Left lung (tissue), 10 donors: ENCODE measurements around the gene TDP1. TPM values are rescaled to one million over a fixed set of nuclear protein-coding genes. Genes with fewer than 3 reads are reported as not detected.

Experiments used
- ATAC-seq: fragments of 200-7000 bp; cut with Tn5 transposase; one replicate; pipeline ENCODE4 v1.9.1; 2020; ENCODE audit warnings: moderate library complexity
- DNase-seq, 4 donors: peaks; one replicate each; pipeline ENCODE4 v3.0.0-alpha.2; 2013 to 2020
- H3K27ac ChIP-seq, 2 donors: fragments of 200-600 bp; sonication (generic) in 1 of 2; one replicate each; pipeline versions ENCODE4 v1.5.0 to v1.8.0; 2020 to 2021
- H3K27me3 ChIP-seq, 2 donors: fragments of 200-600 bp; sonication (generic) in 1 of 2; one replicate each; pipeline versions ENCODE4 v1.5.0 to v1.8.0; 2020 to 2021
- H3K36me3 ChIP-seq, 2 donors: fragments of 200-600 bp; sonication (generic) in 1 of 2; one replicate each; pipeline versions ENCODE4 v1.5.0 to v1.8.0; 2020 to 2021
- H3K4me1 ChIP-seq, 2 donors: fragments of 200-600 bp; one replicate each; pipeline ENCODE4 v1.8.0; 2021
- H3K4me3 ChIP-seq, 2 donors: fragments of 200-600 bp; sonication (generic) in 1 of 2; one replicate each; pipeline versions ENCODE4 v1.5.0 to v1.8.0; 2020 to 2021; ENCODE audit warnings: mild to moderate bottlenecking in 1 of 2
- H3K9me3 ChIP-seq, 2 donors: fragments of 200-600 bp; sonication (generic) in 1 of 2; one replicate each; pipeline versions ENCODE4 v1.5.0 to v1.8.0; 2020 to 2021
- intact Hi-C, 2 donors: fragments of 100-400 bp; cut with DNase I; formaldehyde crosslinking; loops; one replicate each; pipeline versions ENCODE4 v1.11.2 to v1.14.2; 2022
- polyA plus RNA-seq, 6 donors: library from polyadenylated mRNA; unstranded; fragments of 120-200 nt; gene quantifications; one replicate each; pipeline ENCODE4 v1.2.1, GENCODE V29; 2013; ENCODE audit not compliant: insufficient read length in 6 of 6
- total RNA-seq, 2 donors: library from RNA; stranded (reverse); fragmentation: NEBNext Ultra II Directional; extraction: Animal tissue kit (Norgen Biotek cat#: 25700); gene quantifications; one replicate each; pipeline ENCODE4 v1.2.1, GENCODE V29; 2021
- TF ChIP-seq, protein P1 (sequence below), 2 donors: fragments of 200-600 bp; sonication (generic) in 1 of 2; IDR thresholded peaks; one replicate each; pipeline versions ENCODE4 v1.5.0 to v1.8.0; 2021; ENCODE audit warnings: antibody characterized with exemption in 2 of 2
- donor health status: DM: no; HTN: yes; CAD: no.
- donor health status: DM: no; HTN: no; CAD: no.

The TDP1 gene
- total and polyA plus RNA-seq, 8 donors, result 8.8 to 20.8 (median 15.8) TPM

DNA sequence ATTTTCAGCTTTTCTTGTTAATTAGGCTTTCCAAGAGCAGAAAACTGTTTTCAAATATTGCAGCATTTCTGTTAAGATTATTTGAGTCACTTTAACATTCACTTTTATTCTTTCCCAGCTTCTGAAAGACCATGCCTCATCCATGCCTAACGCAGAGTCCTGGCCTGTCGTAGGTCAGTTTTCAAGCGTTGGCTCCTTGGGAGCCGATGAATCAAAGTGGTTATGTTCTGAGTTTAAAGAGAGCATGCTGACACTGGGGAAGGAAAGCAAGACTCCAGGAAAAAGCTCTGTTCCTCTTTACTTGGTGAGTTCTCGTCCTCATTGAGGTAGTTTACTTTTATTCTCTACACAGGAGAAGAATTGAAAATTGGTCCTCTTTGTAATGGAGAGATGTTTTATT lies 33.1 kb downstream of the TDP1 start:
- Histone ChIP-seq H3K9me3 (no peaks in the 10 kb centered on the region), H3K27ac (no peak overlapping the region), H3K4me3 (no peak overlapping the region), H3K27me3 (no peaks in the 10 kb centered on the region), H3K4me1 (no peaks in the 10 kb centered on the region), H3K36me3 (peaks cover 0 to 54% of the 10 kb centered on the region in 2 donors)
- ATAC-seq (no peak), DNase-seq (no peak)
- intact Hi-C loops, result no loop called here
- TF ChIP-seq, protein P1, sequence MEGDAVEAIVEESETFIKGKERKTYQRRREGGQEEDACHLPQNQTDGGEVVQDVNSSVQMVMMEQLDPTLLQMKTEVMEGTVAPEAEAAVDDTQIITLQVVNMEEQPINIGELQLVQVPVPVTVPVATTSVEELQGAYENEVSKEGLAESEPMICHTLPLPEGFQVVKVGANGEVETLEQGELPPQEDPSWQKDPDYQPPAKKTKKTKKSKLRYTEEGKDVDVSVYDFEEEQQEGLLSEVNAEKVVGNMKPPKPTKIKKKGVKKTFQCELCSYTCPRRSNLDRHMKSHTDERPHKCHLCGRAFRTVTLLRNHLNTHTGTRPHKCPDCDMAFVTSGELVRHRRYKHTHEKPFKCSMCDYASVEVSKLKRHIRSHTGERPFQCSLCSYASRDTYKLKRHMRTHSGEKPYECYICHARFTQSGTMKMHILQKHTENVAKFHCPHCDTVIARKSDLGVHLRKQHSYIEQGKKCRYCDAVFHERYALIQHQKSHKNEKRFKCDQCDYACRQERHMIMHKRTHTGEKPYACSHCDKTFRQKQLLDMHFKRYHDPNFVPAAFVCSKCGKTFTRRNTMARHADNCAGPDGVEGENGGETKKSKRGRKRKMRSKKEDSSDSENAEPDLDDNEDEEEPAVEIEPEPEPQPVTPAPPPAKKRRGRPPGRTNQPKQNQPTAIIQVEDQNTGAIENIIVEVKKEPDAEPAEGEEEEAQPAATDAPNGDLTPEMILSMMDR (IDR thresholded peaks at IDR 0.05), result no peak

DNA sequence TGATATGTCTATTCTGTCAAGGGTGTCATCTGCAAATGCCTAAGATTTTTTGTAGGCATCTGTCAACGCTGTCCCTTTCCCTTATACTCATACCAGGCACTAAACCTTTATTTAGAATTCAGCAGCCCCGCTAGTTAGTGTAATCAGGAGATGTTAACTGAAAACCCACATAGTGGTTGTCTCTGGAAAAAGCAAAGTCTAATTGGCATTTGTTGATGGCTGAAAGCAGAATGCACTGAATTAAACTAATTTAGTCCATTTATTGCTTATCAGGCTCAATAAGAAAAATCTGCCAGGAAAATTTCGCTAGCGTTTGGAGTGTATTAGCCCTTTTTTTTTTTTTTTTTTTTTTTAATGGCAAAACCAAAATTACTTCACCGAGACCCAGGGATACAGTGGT lies 34.5 kb downstream of the TDP1 start:
- Histone ChIP-seq H3K36me3 (peaks cover 0 to 63% of the 10 kb centered on the region in 2 donors), H3K27ac (no peak overlapping the region), H3K27me3 (no peaks in the 10 kb centered on the region), H3K9me3 (no peaks in the 10 kb centered on the region), H3K4me3 (no peak overlapping the region), H3K4me1 (no peaks in the 10 kb centered on the region)
- DNase-seq, result no peak
- intact Hi-C loops, result no loop called here
- TF ChIP-seq, protein P1 (IDR thresholded peaks at IDR 0.05), result no peak
- no peak for ATAC-seq

DNA sequence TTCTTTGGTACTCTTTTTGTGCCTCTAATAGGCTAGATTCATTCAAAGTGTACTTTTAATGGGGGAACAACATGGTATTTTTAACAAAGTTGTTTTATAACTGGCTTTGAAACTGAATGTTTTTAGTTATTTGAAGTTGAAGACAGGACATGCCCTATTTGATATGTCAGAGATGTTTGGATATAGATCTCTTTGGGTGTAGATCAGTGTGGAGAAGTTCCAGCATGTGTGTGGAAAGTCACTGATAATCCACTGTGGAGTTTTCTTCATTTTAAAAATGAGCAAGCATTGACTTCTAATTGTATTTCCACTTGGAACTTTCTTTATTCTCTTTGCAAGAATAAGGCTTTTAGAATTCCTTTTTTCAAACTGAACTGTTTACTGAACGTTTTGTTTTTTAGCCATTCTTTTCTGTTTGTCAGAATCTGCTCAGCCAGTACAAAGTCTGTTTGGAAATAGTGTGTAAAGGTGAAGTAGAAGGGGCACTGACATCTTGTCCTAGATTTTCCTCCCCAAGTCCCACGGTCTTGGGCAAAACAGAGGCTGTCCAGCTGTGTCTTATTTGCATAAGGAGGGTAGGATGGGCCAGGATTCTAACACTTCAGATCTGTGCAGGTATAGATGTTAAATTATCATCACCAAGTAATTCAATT lies 35.0 kb downstream of the TDP1 start:
- peaks cover 0 to 64% of the 10 kb centered on the region in 2 donors for H3K36me3 ChIP-seq
- H3K27me3 ChIP-seq, result no peaks in the 10 kb centered on the region
- ATAC-seq, result no peak
- intact Hi-C loops, result no loop called here
- H3K9me3 ChIP-seq, result no peaks in the 10 kb centered on the region
- TF ChIP-seq, protein P1 (IDR thresholded peaks at IDR 0.05), result no peak
- H3K4me3 ChIP-seq, result no peak overlapping the region
- no peaks in the 10 kb centered on the region for H3K4me1 ChIP-seq
- H3K27ac ChIP-seq, result no peak overlapping the region
- no peak for DNase-seq

DNA sequence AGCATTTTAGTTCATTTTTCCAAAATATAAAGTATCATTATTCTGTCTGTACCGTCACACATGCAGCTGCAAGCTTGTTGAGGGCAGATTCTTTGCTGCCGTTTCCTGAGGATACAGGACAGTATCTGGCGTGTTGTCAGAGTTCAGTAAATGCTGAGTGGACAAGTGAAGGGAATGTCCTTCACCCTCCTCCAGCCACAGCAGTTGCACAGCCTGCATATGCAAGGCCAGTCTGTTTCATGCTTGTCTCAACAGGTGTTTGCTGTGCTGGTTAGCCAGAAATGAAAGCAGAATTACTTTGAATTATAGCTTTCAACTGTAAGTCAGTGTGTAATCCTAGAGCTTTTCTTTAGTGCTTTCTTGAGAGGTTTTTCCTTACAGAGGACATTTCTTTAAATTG lies 36.5 kb downstream of the TDP1 start:
- no peak overlapping the region for H3K27ac ChIP-seq
- intact Hi-C loops, result no loop called here
- DNase-seq, result no peak
- TF ChIP-seq, protein P1 (IDR thresholded peaks at IDR 0.05), result no peak
- ATAC-seq, result no peak
- H3K27me3 ChIP-seq, result no peaks in the 10 kb centered on the region
- no peak overlapping the region for H3K4me3 ChIP-seq
- H3K9me3 ChIP-seq, result no peaks in the 10 kb centered on the region
- no peaks in the 10 kb centered on the region for H3K4me1 ChIP-seq
- H3K36me3 ChIP-seq, result peaks cover 0 to 64% of the 10 kb centered on the region in 2 donors

DNA sequence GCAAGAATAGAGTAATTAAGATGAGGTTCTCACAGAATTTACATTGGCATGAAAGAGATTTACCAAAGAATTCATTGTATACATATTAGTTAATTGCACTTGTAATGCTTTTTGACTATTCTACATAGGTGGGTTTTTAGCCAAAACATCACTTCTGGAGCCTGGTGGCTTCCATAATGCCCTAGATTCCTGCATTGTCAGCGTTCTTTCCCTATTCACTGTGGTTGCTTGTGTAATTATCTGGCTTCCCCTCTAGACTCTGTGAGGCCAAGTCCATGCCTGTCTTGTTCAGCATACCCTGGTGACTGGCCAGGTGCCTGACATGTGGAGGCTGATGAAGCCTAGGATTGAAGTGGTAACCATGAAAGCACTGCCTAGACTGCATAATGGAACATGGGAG lies 41.2 kb downstream of the TDP1 start:
- peaks cover 0 to 66% of the 10 kb centered on the region in 2 donors for H3K36me3 ChIP-seq
- ATAC-seq (no peak), DNase-seq (no peak)
- H3K27me3 ChIP-seq, result no peaks in the 10 kb centered on the region
- TF ChIP-seq, protein P1 (IDR thresholded peaks at IDR 0.05), result no peak
- no peaks in the 10 kb centered on the region for H3K4me1 ChIP-seq
- no peaks in the 10 kb centered on the region for H3K9me3 ChIP-seq
- H3K27ac ChIP-seq, result no peak overlapping the region
- intact Hi-C loops, result no loop called here
- H3K4me3 ChIP-seq, result no peak overlapping the region
